GM12891 (cell line): Measurements from ENCODE around the gene NPHP4.

Experiments used
- PAX5 ChIP-seq: IDR thresholded peaks from 2 replicates; pipeline ENCODE4 v1.6.1; 2011; ENCODE audit warnings: low read length, moderate library complexity, mild to moderate bottlenecking; ENCODE audit not compliant: insufficient read depth, severe bottlenecking
- POLR2A ChIP-seq: IDR thresholded peaks from 2 replicates; pipeline ENCODE4 v1.6.1; 2011; ENCODE audit warnings: low read depth, low read length, control low read depth
- POLR2AphosphoS5 ChIP-seq: IDR thresholded peaks from 2 replicates; pipeline ENCODE4 v1.6.1; 2011; ENCODE audit warnings: low read depth, low read length, control low read depth
- SPI1 ChIP-seq: IDR thresholded peaks from 2 replicates; pipeline ENCODE4 v1.6.1; 2011; ENCODE audit warnings: low read depth, low read length, control low read depth
- TAF1 ChIP-seq: IDR thresholded peaks from 2 replicates; pipeline ENCODE4 v1.6.1; 2011; ENCODE audit warnings: low read depth, low read length, control low read depth

- TF ChIP-seq POLR2A (no peak), TAF1 (no peak), POLR2AphosphoS5 (no peak), SPI1 (no peak), PAX5 (no peak)
Observed at GRCh38 chr1:5880630-5881405, 111.4 kb downstream of the NPHP4 start.
